ENCODE data around the gene UBE2D2.

- TF ChIP-seq POLR2A (IDR thresholded peaks at IDR 0.05) (no peak), CTCF (IDR thresholded peaks at IDR 0.05) (no peak)
These were observed 9.8 kb upstream of the UBE2D2 start for GRCh38 chr5:139551191-139551889.
